Neural cell (in vitro differentiated cells): ENCODE data around the gene KRTAP10-4. TPM values are rescaled to one million over a fixed set of nuclear protein-coding genes. Genes with fewer than 3 reads are reported as not detected.

Experiments
- H2AFZ ChIP-seq: fragments of 200-600, 300-800 bp; sonication (generic), shearing (Covaris generic); 2 replicates; pipeline ENCODE4 v1.6.0; 2014; ENCODE audit warnings: low read depth, mild to moderate bottlenecking, antibody characterized with exemption, low read length, moderate library complexity
- H3F3A ChIP-seq: fragments of 200-600 bp; shearing (Covaris generic); 2 replicates; pipeline ENCODE4 v1.6.1; 2016; ENCODE audit warnings: mild to moderate bottlenecking, moderate library complexity, mixed read lengths, antibody characterized with exemption, low read length; ENCODE audit not compliant: insufficient read depth, poor library complexity, severe bottlenecking
- H3K27ac ChIP-seq: fragments of 200-600, 300-800 bp; sonication (generic), shearing (Covaris generic); 2 replicates; pipeline ENCODE4 v1.5.1; 2014; ENCODE audit warnings: mild to moderate bottlenecking, low read length, moderate library complexity
- H3K27me3 ChIP-seq: fragments of 300-800, 200-600 bp; sonication (generic), shearing (Covaris generic); 2 replicates; pipeline ENCODE4 v1.6.0; 2014; ENCODE audit warnings: mild to moderate bottlenecking, low read depth, low read length, moderate library complexity; ENCODE audit not compliant: insufficient read depth
- H3K36me3 ChIP-seq: fragments of 300-800, 200-600 bp; sonication (generic), shearing (Covaris generic); 2 replicates; pipeline ENCODE4 v1.5.1; 2014; ENCODE audit warnings: mild to moderate bottlenecking, antibody characterized with exemption, low read length, moderate library complexity; ENCODE audit not compliant: insufficient read depth
- H3K4me2 ChIP-seq: fragments of 300-800, 200-600 bp; sonication (generic), shearing (Covaris generic); 2 replicates; pipeline ENCODE4 v1.6.0; 2014; ENCODE audit warnings: mild to moderate bottlenecking, low read length
- H3K4me3 ChIP-seq: fragments of 300-800, 200-600 bp; sonication (generic), shearing (Covaris generic); 2 replicates; pipeline ENCODE4 v1.5.1; 2014; ENCODE audit warnings: mild to moderate bottlenecking, low read length, moderate library complexity
- H3K79me2 ChIP-seq: fragments of 200-600 bp; shearing (Covaris generic); replicated peaks from 2 replicates; pipeline ENCODE4 v1.6.0; 2014; ENCODE audit warnings: mild to moderate bottlenecking, low read length, moderate library complexity; ENCODE audit not compliant: insufficient read depth
- H3K9ac ChIP-seq: fragments of 300-800, 200-600 bp; sonication (generic), shearing (Covaris generic); 2 replicates; pipeline ENCODE4 v1.6.1; 2016; ENCODE audit warnings: mild to moderate bottlenecking, low read length, mixed read lengths
- H3K9me2 ChIP-seq: fragments of 200-600 bp; shearing (Covaris generic); 2 replicates; pipeline ENCODE4 v1.6.1; 2016; ENCODE audit warnings: mild to moderate bottlenecking, low read length, mixed read lengths; ENCODE audit not compliant: insufficient read depth
- H3K9me3 ChIP-seq: fragments of 200-600, 300-800 bp; sonication (generic), shearing (Covaris generic); 2 replicates; pipeline ENCODE4 v1.6.1; 2016; ENCODE audit warnings: mild to moderate bottlenecking, mixed run types, low read length, moderate library complexity, mixed read lengths
- H4K20me1 ChIP-seq: fragments of 200-600 bp; shearing (Covaris generic); 2 replicates; pipeline ENCODE4 v1.6.1; 2016; ENCODE audit warnings: mild to moderate bottlenecking, mixed run types; ENCODE audit not compliant: insufficient read depth
- CTCF ChIP-seq: fragments of 450-650 bp; IDR thresholded peaks from 2 replicates; pipeline ENCODE4 v1.5.1; 2014; ENCODE audit warnings: antibody characterized with exemption, mild to moderate bottlenecking, moderate library complexity; ENCODE audit not compliant: poor library complexity, severe bottlenecking
- EP300 ChIP-seq: fragments of 450-650 bp; conservative IDR thresholded peaks from 2 replicates; pipeline ENCODE4 v1.6.1; 2014; ENCODE audit warnings: antibody characterized with exemption, mild to moderate bottlenecking, moderate library complexity; ENCODE audit not compliant: poor library complexity, severe bottlenecking
- EZH2 ChIP-seq: fragments of 200-600, 300-800 bp; shearing (Covaris generic), sonication (generic); IDR thresholded peaks from 2 replicates; pipeline ENCODE4 v1.6.1; 2014; ENCODE audit warnings: antibody characterized with exemption, low read length, borderline replicate concordance, mild to moderate bottlenecking; ENCODE audit not compliant: insufficient read depth, poor library complexity, severe bottlenecking
- MXI1 ChIP-seq: fragments of 450-650 bp; conservative IDR thresholded peaks from 2 replicates; pipeline ENCODE4 v1.6.1; 2014; ENCODE audit warnings: antibody characterized with exemption, mild to moderate bottlenecking; ENCODE audit not compliant: poor library complexity, severe bottlenecking
- POLR2AphosphoS5 ChIP-seq: IDR thresholded peaks from 2 replicates; pipeline ENCODE4 v1.6.1; 2012
- RAD21 ChIP-seq: fragments of 450-650 bp; conservative IDR thresholded peaks from 2 replicates; pipeline ENCODE4 v1.6.1; 2014; ENCODE audit warnings: antibody characterized with exemption, mild to moderate bottlenecking, moderate library complexity
- REST ChIP-seq: IDR thresholded peaks from 2 replicates; pipeline ENCODE4 v1.6.1; 2012; ENCODE audit warnings: borderline replicate concordance
- SMC3 ChIP-seq: fragments of 450-650 bp; conservative IDR thresholded peaks from 2 replicates; pipeline ENCODE4 v1.6.1; 2014; ENCODE audit warnings: antibody characterized with exemption, mild to moderate bottlenecking, moderate library complexity; ENCODE audit not compliant: poor library complexity
- TAF1 ChIP-seq: IDR thresholded peaks from 2 replicates; pipeline ENCODE4 v1.6.1; 2012; ENCODE audit warnings: low read depth
- polyA plus RNA-seq: library from polyadenylated mRNA; depleted of rRNA; stranded (reverse); fragments of >200 nt; gene quantifications from 2 replicates; pipeline ENCODE4 v1.2.3, GENCODE V29; 2014

KRTAP10-4 gene
- polyA plus RNA-seq, 1 donor from 2014 or later: not detected

GRCh38 chr21:44537930-44538911 is 35.3 kb upstream of the KRTAP10-4 start:
- Histone ChIP-seq H3K4me2 (no peak overlapping the region), H3K9me3 (no peaks in the 10 kb centered on the region), H3K27me3 (no peaks in the 10 kb centered on the region), H2AFZ (no peak overlapping the region), H3K27ac (no peak overlapping the region), H3K9me2 (no peaks in the 10 kb centered on the region), H4K20me1 (no peaks in the 10 kb centered on the region), H3F3A (no peaks in the 10 kb centered on the region), H3K79me2 (no peaks in the 10 kb centered on the region), H3K4me3 (no peak overlapping the region), H3K36me3 (no peaks in the 10 kb centered on the region), H3K9ac (no peak overlapping the region)
- TF ChIP-seq SMC3: no peak
- no peak for TF ChIP-seq MXI1
- TF ChIP-seq RAD21: no peak

DNA sequence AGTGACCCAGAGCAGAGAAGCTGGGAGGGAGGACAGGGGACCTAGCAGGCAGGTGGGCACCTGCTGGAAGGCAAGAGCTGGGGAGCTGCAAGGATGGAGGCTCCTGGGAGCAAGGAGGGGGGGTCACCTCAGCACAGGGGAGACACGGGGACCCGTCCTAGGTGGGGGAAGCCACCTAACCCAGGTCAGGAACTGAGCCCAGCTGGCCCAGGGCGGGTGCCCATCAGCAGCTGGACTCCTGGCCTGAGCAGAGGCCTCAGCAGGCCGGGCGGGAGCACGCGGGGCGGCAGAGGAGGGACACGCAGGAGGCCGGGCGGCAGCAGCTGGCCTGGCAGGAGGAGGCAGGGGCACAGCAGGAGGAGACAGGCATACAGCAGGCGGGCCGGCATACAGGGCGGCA is 34.5 kb upstream of the KRTAP10-4 start:
- no peaks in the 10 kb centered on the region for H3K79me2 ChIP-seq

More for the DNA sequence above, 34.5 kb upstream of the KRTAP10-4 start:
- H3K36me3 ChIP-seq: no peaks in the 10 kb centered on the region
- no peaks in the 10 kb centered on the region for H3K27me3 ChIP-seq
- no peak overlapping the region for H2AFZ ChIP-seq
- H3K4me3 ChIP-seq: no peak overlapping the region
- no peaks in the 10 kb centered on the region for H3K9me3 ChIP-seq
- no peak overlapping the region for H3K27ac ChIP-seq
- no peak overlapping the region for H3K4me2 ChIP-seq
- no peaks in the 10 kb centered on the region for H3F3A ChIP-seq
- no peak overlapping the region for H3K9ac ChIP-seq
- H3K9me2 ChIP-seq: no peaks in the 10 kb centered on the region
- no peaks in the 10 kb centered on the region for H4K20me1 ChIP-seq
- TF ChIP-seq CTCF (no peak), TAF1 (no peak), EZH2 (no peak), REST (no peak), POLR2AphosphoS5 (no peak), SMC3 (no peak), RAD21 (no peak), MXI1 (no peak), EP300 (no peak)
